ENCODE measurements around the gene CEP112.
"Not testable (repeated sequence)": the region's sequence is repeated elsewhere in the genome, so short reads cannot be mapped to it uniquely, and the experiment has no call there.

The CEP112 gene

DNA sequence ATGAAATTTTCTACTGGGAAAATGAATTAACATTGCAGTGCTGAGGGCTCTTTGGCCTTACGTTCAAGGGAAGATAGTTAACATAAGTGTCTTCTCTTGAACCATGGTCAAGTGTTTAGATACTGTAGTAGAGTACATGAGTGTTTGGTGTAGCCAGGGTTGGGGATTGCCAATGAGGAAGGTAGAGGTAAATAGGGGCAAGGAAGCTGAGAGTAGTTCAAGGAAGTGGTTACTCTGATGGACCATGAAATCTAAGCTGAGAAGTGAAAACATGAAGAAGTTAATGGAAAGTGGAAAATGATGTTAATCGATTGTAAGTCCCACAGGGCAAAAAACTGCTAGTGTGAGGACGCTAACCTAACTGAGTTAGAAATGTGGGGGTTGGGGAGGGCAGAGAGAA is 380.9 kb downstream of the CEP112 start:
- DNase-seq = no peak

DNA sequence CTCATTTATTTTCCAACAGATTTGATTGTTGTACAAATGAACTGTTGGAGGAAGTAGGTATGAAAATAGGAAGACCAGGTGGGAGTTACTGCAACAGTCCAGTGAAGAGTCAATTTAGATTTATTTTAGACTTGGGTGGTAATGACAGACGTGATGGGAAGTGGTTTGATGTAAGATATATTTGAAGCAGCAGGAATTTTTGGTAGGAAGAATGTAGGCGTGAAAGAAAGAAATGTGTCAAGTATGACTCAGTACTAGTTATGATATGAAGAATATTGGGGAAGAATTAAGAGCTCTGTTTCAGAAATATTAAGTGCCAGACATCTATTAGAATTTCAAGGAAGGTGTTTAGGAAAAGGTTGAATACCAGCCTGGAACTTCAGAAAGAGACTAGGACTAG is 382.6 kb downstream of the CEP112 start:
- no peak for DNase-seq

DNA sequence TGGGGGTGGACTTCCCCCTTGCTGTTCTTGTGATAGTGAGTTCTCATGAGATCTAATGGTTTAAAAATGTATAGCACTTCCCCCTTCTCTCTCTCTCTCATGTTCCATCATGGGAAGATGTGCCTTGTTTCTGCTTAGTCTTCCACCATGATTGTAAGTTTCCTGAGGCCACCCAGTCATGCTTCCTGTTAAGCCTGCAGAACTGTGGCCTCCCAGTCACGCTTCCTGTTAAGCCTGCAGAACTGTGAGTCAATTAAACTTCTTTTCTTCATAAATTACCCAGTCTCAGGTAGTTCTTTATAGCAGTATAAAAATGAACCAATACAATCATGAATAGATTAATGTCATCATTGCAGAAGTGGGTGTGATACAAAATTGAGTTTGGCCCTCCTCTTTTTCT is 383.4 kb downstream of the CEP112 start:
- DNase-seq = not testable (repeated sequence)

DNA sequence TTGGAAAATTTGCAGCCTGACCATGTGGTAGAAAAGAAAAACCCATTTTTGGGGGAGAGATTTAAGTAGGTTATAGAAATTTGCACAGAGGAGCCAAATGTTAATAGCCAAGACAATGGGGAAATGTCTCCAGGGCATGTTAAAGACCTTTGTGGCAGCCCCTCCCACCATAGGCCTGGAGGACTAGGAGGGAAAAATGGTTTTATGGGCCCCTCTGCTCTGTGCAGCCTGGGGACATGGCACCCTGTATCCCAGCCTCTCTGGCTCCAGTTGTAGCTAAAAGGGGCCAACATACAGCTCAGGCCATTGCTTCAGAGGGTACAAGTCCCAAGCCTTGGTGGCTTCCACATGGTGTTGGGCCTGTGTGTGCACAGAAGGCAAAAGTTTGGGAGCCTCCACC is 384.6 kb downstream of the CEP112 start:
- no peak for DNase-seq

DNA sequence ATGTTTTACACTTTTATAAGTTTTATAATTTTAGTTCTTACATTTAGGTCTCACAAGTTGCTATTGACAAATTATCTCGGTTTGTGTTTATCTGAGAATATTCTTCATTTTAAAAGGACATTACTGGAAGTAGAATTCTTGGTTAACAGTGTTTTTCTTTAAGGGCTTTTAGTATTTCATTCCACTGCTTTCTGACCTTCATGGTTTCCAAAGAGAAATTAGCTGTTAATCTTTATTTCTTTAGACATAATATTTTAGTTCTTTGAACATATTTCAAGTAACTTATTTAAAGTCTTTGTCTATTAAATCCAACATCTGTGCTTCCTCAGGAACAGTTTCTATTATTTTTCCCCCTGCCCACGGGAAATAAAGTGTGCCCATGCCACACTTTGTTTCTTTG is 390.4 kb downstream of the CEP112 start:
- DNase-seq = no peak

DNA sequence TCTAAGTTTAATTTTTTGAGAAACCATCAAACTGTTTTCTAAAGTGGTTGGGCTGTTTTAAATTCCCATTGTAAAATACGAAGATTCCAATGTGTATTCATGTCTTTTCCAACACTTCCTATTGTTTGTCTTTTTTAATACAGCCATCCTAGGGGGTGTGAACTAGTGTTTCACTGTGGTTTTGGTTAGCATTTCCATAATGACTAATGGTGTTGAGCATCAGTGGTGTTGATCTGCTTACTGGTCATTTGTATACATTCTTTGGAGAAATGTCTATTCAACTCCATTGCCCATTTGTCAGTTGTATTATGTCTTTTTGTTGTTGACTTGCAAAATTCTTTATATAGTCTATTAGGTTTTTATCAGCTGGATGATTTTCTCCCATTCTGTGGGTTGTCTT is 391.3 kb downstream of the CEP112 start:
- DNase-seq = no peak

DNA sequence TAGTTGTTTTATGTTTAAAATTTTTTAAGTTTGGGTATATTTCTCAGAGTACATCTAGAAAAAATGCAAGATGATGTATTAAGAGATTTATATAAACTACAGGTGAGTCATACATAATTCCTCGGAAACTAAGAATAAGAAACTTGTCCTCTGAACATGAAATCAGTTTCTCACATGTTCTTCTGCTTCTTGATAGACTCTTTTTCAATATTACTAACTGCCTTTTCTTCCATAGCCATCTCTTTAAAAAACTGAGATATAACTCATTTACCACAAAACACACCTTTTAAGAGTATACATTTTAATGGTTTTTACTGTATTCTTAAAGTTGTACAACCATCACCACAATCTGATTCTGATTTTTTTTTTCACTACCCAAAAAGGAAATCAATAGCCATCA is 392.1 kb downstream of the CEP112 start:
- no peak for DNase-seq

DNA sequence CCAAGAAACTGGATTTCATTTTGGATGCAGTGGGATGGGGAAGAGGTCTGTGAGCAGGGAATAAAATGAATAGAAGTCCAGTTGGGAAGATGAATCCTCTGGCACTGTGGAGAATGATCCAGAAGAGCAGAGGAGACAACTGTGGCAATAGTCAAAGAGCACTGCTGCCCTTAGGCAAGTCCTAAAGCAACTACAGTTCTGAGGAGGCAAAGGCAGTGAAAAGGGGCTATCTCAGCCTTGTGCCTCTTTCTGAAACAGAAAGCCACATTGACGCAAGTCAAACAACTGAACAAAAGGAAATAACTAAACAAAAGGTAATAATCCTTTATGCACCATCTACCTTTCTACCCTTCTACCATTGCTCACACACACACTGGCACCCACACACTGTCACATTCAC is 392.5 kb downstream of the CEP112 start:
- DNase-seq = no peak

DNA sequence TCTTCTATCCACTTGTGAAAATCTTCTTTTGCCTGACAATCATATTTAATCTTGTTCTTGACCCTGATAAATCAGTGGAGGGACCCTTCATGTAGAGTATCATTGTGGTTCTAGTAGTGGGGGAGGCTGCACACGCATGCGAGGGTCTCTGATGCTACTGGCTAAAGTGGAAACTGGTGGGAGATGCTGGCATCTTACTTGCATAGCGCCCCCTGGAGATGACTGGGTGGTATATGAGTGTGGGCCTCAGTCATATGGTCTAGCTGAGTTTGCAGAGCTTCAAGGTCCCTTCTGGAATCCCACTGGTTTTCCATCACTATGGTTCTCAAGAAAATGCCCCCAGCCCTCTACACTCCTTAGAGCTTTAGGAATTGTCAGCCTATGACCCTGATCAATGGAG is 394.1 kb downstream of the CEP112 start:
- DNase-seq = no peak

DNA sequence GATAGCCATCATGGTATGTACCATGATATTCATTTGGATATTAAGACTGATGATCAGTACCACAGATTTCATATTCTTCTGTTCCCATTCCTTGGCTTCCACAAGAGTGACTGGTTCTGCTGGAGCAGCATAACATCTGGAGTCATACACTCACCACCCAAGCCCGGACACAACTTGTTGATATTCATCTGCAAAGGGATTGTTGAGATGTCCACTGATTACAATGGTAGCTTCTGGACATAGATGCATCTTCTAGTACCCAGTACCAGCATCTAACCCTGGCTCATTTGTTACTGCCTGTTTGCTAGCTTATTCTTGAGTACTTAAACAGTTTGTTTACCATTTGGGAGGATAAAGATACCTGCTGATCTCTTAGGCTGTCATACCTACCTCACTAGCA is 394.8 kb downstream of the CEP112 start:
- DNase-seq = no peak

DNA sequence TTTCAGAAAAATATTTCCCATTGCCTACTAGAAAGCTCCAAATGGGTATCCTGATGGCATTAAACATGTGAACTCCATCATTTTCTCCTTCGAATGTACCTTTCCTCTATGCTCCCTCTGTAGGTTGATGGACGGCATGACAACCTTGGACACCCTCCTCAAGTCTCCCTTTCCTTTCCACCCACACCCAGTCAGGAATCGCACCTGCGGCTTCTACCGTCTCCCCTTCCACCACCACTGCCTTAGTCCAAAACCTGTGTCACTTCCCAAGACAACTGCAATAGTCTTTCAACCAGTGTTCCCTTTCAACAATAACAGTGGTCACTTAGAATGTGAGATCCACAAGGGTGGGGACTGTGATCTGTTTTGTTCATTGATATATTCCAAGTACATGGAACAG is 397.4 kb downstream of the CEP112 start:
- no peak for DNase-seq

DNA sequence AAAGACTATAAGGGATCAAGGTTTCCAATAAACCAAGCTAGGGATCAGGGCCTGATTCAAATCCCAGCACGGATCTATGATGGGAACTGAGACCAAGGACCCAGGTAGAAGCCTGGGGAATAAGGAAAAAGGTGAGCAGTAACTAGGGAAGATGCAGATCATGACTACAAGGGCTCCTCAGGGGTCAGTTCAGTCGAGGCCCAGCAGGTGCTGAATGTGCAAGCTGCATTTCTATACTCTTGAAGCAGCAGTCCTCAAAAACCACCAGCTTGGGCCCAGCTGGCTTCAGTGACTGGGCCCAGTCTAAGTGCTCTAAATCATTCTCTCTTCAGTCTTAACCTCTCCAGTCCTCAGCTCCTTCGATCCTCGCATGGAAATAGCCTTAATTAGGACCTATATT is 401.7 kb downstream of the CEP112 start:
- no peak for DNase-seq

DNA sequence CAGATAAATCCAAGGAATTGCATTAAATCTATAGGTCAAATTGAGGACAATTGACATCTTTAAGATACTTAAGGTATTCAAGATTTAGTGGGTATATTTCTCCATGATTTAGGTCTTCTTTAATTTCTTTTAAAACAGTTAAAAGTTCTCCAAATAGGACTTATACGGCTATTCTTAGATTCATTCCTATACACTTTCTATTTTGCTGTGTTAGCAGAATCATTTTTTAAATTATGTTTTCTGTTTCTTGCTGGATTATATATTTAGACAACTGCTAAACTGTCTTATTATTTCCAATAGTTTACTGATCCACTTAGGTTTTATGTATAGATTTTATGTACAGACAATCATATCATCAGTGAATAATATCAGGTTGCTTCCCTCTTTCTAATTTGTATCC is 404.4 kb downstream of the CEP112 start:
- DNase-seq = no peak

DNA sequence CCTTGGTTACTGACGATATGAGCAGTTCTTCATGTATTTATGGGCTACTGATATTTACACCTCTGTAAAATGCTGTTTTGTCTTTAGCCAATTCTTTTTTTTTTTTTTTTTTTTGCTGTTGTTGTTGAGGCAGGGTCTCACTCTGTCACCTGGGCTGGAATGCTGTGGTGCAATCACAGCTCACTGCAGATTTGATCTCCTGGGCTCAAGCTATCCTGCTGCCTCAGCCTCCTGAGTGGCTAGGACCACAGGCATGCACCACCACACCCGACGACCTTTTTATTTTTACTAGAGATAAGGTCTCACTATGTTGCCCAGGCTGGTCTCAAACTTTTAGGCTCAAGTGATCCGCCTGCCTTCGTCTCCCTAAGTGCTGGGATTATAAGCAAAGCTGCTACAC is 405.5 kb downstream of the CEP112 start:
- DNase-seq = no peak

DNA sequence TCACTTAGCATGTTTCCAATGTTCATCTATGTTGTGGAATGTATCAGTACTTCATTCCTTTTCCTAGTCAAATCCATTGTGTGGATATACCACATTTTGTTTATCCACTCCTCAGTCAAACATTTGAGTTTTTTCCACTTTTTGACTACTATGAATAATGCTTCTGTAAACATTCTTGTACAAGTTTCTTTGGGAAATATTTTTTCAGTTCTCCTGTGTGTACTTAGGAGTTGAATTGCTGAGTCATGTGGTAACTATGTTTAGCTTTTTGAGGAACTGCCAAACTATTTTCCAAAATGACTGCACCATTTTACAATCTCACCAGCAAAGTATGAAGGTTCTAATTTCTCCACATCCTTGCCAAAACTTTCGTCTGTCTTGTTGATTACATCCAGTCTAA is 406.8 kb downstream of the CEP112 start:
- no peak for DNase-seq

DNA sequence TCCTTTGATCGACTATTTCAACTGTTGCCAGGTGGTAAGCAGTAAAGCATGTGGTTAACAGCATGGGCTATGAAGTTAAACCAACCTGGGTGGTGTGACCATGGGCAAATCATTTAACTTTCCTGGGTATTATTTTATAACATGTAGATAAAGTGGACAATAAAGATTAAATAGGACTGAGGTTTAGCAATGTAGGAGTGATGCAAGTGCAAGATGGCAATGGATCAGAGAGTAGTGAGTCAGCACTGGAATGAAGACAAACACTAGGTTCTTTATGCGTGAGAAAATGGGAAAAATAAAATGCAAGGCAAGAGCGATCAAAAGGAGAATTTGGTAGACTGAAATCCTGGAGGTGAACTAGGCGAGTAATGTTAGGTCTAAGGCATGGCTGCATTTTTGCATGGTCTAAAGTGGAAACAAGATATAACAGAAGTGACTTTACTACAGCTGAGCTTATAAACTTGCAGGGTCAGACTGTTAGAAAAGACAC is 408.0 kb downstream of the CEP112 start:
- no peak for DNase-seq

DNA sequence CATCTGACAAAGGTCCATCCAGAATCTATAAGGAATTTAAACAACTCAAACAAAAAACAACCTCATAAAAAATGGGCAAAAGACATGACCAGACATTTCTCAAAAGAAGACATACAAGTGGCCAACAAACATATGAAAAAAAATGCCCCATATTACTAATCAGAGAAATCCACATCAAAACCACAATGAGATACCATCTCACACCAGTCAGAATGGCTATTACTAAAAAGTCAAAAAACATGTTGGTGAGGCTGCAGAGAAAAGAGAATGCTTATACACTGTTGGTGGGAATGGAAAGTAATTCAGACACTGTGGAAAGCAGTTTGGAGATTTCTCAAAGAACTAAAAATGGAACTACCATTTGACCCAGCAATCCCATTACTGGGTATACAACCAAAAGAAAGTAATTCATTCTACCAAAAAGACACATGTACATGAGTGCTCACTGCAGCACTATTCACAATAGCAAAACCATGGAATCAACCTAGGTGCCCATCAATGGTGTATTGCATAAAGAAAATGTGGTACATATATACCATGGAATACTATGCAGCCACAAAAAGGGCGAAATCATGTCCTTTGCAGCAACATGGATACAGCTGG is 409.7 kb downstream of the CEP112 start:
- DNase-seq = not testable (repeated sequence)

DNA sequence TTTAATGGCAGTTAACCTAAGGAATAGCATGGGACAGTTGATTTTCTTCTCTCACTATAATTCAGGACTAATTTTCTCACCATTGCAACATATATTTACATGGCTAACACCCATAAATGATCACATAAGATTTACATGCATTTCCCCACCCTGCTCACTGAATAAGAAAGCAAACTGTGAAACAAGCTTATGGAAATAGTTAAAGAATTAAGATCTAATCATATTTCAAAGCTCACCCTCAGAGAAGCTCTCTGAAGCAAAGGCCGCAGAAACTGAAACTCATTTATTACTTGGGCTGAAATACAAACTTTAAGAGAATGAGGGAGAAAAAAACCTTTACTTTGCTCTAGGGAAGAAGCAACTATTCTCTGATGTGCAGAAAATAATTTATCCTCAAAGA is 411.8 kb downstream of the CEP112 start:
- DNase-seq = no peak

DNA sequence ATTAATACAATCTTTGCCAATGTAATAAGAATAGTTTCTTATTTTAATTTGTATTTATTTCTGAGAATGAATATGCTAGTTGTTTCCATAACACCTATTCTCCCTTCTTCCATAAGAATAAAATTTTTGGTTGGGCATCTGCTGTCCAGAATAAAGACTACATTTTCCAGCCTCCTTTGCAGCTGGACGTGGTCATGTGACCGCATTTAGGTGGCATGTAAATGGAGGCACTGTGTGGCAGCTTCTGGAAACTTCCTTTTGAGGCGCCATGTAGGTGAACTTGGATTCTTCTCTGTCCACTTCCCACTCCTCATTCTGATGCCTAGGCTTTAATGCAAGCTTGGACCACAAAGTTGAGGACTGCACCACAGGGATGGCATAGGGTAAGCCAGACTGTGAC is 415.0 kb downstream of the CEP112 start:
- no peak for DNase-seq

DNA sequence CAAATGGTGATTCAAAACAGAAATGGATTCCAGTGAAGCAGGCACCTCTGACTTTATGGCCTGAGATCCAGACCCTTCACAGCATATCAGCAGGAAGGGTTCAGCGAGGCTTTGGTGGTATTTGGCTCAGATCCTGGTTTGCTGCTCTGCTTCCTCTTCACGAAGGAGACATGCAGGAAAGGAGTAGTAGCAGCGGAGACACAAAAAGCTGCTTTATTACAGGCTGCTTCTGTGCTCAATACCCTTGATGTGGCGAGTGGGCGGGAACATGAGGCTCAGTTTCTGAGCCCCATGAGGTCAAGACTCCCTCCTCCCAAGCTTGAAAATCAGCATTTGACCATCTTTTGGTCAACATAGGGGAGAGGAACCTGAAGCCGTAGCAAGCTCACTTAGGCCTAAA is 417.1 kb downstream of the CEP112 start:
- DNase-seq = no peak

DNA sequence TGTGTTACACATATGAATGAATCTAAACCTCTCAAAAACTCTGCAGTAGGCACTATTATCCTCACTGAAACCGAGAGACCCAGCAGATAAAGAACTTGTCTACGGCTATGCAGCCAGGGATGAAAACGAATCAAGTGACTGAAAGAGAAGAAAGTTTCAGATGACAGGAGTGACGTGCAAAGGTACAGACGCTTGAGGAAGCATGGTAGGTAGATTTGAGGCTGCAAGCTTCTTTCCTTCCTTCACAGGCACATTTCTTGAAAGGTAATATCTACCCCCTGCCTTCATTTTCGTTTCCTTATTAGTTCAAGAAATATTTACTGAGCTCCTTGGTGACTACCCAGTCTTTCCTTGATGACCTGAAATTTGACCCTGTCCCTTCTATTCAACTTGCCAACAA is 418.9 kb downstream of the CEP112 start:
- DNase-seq = no peak

DNA sequence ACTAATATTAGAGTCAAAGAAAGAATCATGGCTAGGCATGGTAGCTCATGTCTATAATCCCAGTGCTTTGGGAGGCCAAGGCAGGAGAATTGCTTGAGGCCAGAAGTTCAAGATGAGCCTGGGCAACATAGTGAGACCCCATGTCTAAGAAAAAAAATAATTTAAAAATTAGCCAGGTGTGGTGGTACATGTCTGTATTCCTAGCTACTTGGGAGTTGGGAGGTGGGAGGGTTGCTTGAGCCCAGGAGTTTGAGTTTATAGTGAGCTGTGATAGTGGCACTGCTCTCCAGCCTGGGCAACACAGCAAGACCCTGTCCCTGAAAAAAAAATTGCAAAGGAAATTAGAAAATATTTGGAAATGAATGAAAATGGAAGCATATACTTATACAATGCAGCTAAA is 420.2 kb downstream of the CEP112 start:
- DNase-seq = no peak

DNA sequence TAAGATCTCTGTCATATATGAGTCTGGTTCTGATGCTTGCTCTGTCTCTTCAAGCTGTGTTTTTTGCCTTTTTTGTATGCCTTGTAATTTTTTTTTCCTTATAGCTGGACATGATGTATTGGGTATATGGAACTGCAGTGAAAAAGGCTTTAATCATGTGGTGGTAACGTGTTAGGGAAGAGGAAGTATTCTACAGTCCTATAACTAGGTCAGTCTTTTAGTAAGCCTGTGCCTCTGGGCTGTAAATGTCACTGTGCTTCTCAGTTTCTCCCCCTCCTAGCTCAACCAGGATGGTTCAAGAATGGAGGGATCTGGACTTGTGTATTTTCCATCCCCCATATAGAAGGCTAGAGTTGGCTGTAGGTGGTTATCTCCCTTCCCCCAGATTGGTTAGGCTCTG is 428.1 kb downstream of the CEP112 start:
- no peak for DNase-seq

DNA sequence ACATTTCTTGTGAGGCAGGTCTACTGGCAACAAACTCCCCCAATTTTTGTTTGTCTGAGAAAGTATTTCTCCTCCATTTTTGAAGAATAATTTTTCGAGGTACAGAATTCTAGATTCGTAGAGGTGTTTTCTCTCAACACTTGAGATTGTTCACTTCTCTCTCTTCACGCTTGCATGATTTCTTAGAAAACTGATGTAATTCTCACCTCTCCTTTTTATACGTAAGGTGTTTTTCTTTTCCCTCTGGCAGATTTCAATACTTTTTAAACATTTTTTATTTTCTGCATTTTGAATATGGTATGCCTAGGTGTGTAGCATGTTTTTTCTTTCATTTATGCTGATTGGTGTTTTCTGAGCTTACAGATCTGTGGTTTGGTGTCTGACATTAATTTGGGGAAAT is 429.0 kb downstream of the CEP112 start:
- DNase-seq = no peak

DNA sequence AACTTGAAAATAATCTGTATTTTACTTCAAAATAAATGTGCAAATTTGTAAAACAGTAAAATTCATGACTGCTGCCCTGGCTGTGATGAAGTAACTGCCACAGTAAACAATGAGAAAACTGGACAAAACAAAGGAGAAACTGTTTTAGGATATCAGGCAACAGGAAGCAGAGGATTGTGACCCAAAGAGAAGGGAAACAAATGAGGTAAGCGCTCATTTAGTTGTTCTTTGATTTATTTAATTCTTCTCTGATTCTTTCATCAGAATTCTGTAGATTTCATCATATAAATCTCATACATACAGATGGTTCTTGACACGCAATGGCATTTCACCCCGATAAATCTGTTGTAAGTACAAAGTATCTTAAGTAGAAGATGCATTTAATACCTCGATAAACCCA is 432.4 kb downstream of the CEP112 start:
- no peak for DNase-seq

DNA sequence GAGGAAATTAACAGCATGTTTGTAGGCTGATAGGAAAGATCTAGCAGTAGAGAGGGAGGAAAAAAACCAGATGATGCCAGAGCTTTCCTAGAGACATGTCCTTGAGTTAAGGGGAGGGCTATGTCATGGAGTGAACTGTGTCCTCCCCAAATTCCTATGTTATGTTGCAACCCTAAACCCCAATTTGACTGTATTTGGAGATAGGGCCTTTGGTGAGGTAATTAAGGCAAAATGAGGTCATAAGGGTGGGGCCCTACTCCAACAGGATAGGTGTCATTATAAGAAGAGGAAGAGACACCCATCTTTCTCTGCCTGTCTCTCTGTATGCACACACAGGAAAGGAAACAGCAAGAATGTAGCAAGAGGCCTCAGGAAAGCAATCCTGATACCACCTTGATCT is 435.2 kb downstream of the CEP112 start:
- no peak for DNase-seq

All from CD4-positive, alpha-beta T cell treated with Interleukin-15 for 1 hour (primary cell).